DND-41 (cell line): ENCODE measurements around the gene PRKAR1A.

Experiments used
- ATAC-seq: fragments of 200-7000 bp; cut with Tn5 transposase; 3 replicates; pipeline ENCODE4 v1.9.1; 2021; ENCODE audit warnings: low read depth; ENCODE audit not compliant: insufficient read depth
- DNase-seq: peaks from one replicate; pipeline ENCODE4 v3.0.0-alpha.2; 2020
- H2AFZ ChIP-seq: 2 replicates; pipeline ENCODE4 v1.6.0; 2012; ENCODE audit warnings: low read depth, low read length
- H3K27ac ChIP-seq: 2 replicates; pipeline ENCODE4 v1.5.1; 2012; ENCODE audit warnings: low read length, inconsistent platforms
- H3K27me3 ChIP-seq: fragments of 200-600 bp; sonication (generic); 2 replicates; pipeline ENCODE4 v1.6.0; 2012; ENCODE audit warnings: low read length, mild to moderate bottlenecking, inconsistent platforms; ENCODE audit not compliant: insufficient read depth, poor library complexity
- H3K36me3 ChIP-seq: 2 replicates; pipeline ENCODE4 v1.5.1; 2012; ENCODE audit warnings: low read length, inconsistent platforms; ENCODE audit not compliant: insufficient read depth
- H3K4me1 ChIP-seq: 2 replicates; pipeline ENCODE4 v1.5.1; 2012; ENCODE audit warnings: mild to moderate bottlenecking, low read length; ENCODE audit not compliant: insufficient read depth
- H3K4me2 ChIP-seq: 2 replicates; pipeline ENCODE4 v1.6.0; 2012; ENCODE audit warnings: mild to moderate bottlenecking, moderate library complexity, low read length, inconsistent platforms; ENCODE audit not compliant: insufficient read depth
- H3K4me3 ChIP-seq, 2 experiments: fragments of 200-600 bp in 1 of 2; shearing (Covaris generic) in 1 of 2; 2 replicates each; pipeline ENCODE4 v1.5.1; 2012 to 2016; ENCODE audit warnings: inconsistent platforms in 2 of 2, low read length in 2 of 2, mild to moderate bottlenecking in 2 of 2, low read depth in 1 of 2, moderate library complexity in 1 of 2
- H3K79me2 ChIP-seq: 2 replicates; pipeline ENCODE4 v1.6.0; 2012; ENCODE audit warnings: low read length, inconsistent platforms; ENCODE audit not compliant: insufficient read depth
- H3K9ac ChIP-seq: 2 replicates; pipeline ENCODE4 v1.6.0; 2012; ENCODE audit warnings: low read depth, mild to moderate bottlenecking, inconsistent platforms, low read length, moderate library complexity
- H3K9me3 ChIP-seq: 2 replicates; pipeline ENCODE4 v1.5.1; 2012; ENCODE audit warnings: low read length, moderate library complexity, mild to moderate bottlenecking, inconsistent platforms; ENCODE audit not compliant: insufficient read depth, severe bottlenecking
- H4K20me1 ChIP-seq: 2 replicates; pipeline ENCODE4 v1.6.0; 2012; ENCODE audit warnings: low read length; ENCODE audit not compliant: insufficient read depth
- CTCF ChIP-seq: IDR thresholded peaks from 2 replicates; pipeline ENCODE4 v1.5.1; 2012; ENCODE audit warnings: borderline replicate concordance, low read length, moderate library complexity, mild to moderate bottlenecking; ENCODE audit not compliant: poor library complexity, severe bottlenecking; ENCODE audit errors: extremely low read depth
- EZH2 ChIP-seq: IDR thresholded peaks from 3 replicates; pipeline ENCODE4 v1.6.1; 2012; ENCODE audit warnings: borderline replicate concordance, low read depth, mild to moderate bottlenecking, moderate library complexity, low read length, inconsistent platforms; ENCODE audit not compliant: severe bottlenecking

The PRKAR1A gene

GRCh38 chr17:68560966-68561720, 48.9 kb downstream of the PRKAR1A start:
- Histone ChIP-seq H3K4me2 (no peak overlapping the region), H3K4me3 (no peak overlapping the region), H3K9me3 (no peaks in the 10 kb centered on the region), H3K4me1 (no peaks in the 10 kb centered on the region), H3K27me3 (peaks cover 8% of the 10 kb centered on the region), H4K20me1 (no peaks in the 10 kb centered on the region), H3K27ac (no peak overlapping the region), H3K9ac (no peak overlapping the region), H2AFZ (no peak overlapping the region), H3K36me3 (no peaks in the 10 kb centered on the region), H3K79me2 (no peaks in the 10 kb centered on the region)
- no peak for TF ChIP-seq EZH2
- no peak for TF ChIP-seq CTCF
- DNase-seq (no peak), ATAC-seq (no peak)

DNA sequence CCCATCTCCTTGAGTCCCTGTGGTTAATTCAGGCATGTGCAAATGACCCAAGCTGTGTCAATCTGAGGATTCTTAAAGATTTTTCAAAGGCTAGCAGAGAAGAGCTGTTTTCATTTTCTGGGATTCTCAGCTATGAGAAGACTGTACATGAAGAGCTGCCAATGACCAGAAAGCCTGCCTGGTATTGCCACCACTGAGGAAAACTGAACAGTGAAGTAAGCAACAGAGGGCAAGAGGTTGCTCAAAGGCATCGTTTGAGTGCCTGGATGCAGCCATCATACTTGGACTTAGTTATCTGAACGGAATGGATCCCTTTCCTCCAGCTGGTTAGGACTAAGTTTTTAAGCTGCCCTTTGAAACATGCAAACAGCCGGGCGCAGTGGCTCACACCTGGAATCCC, 50.5 kb downstream of the PRKAR1A start:
- Histone ChIP-seq H3K9me3 (no peaks in the 10 kb centered on the region), H4K20me1 (no peaks in the 10 kb centered on the region), H3K27ac (no peak overlapping the region), H2AFZ (no peak overlapping the region), H3K9ac (no peak overlapping the region), H3K4me2 (no peak overlapping the region), H3K79me2 (no peaks in the 10 kb centered on the region), H3K36me3 (no peaks in the 10 kb centered on the region), H3K27me3 (peaks cover 15% of the 10 kb centered on the region), H3K4me1 (no peaks in the 10 kb centered on the region), H3K4me3 (no peak overlapping the region)
- no peak for ATAC-seq
- DNase-seq: no peak
- TF ChIP-seq CTCF (no peak), EZH2 (no peak)

GRCh38 chr17:68564415-68565111, 52.3 kb downstream of the PRKAR1A start:
- H3K4me1 ChIP-seq: no peaks in the 10 kb centered on the region
- H3K4me3 ChIP-seq: no peak overlapping the region
- no peak overlapping the region for H3K4me2 ChIP-seq
- TF ChIP-seq CTCF (no peak), EZH2 (no peak)
- ATAC-seq (no peak), DNase-seq (no peak)
- H2AFZ ChIP-seq: no peak overlapping the region
- no peaks in the 10 kb centered on the region for H3K9me3 ChIP-seq
- H3K27ac ChIP-seq: no peak overlapping the region
- H3K79me2 ChIP-seq: no peaks in the 10 kb centered on the region
- H3K27me3 ChIP-seq: peaks cover 15% of the 10 kb centered on the region
- no peak overlapping the region for H3K9ac ChIP-seq
- no peaks in the 10 kb centered on the region for H3K36me3 ChIP-seq
- no peaks in the 10 kb centered on the region for H4K20me1 ChIP-seq
